OCI-LY1 (cell line): ENCODE data around the gene HBG1.
"Not testable (repeated sequence)": the region's sequence is repeated elsewhere in the genome, so short reads cannot be mapped to it uniquely, and the experiment has no call there.

Source experiments
- EZH2 ChIP-seq: fragments of 200-600 bp; sonication (generic), shearing (Covaris generic); IDR thresholded peaks from 2 replicates; pipeline ENCODE4 v1.8.0; 2017; ENCODE audit warnings: borderline replicate concordance, mixed run types, mild to moderate bottlenecking, antibody characterized with exemption, low read length, moderate library complexity, mixed read lengths
- TF ChIP-seq, protein P1 (sequence below): fragments of 200-600 bp; sonication (generic), shearing (Covaris generic); IDR thresholded peaks from 2 replicates; pipeline ENCODE4 v1.5.1; 2017; ENCODE audit warnings: mild to moderate bottlenecking, antibody characterized with exemption, low read length, moderate library complexity, mixed read lengths

DNA sequence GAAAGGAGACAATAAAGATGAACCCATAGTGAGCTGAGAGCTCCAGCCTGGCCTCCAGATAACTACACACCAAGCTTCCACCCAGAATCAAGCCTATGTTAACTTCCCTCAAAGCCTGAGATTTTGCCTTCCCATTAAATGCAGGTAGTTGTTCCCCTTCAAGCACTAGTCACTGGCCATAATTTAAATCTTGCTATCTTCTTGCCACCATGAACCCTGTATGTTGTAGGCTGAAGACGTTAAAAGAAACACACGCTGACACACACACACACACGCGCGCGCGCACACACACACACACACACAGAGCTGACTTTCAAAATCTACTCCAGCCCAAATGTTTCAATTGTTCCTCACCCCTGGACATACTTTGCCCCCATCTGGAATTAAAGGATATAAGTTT, 1.2 kb downstream of the HBG1 start:
- TF ChIP-seq, protein P1, sequence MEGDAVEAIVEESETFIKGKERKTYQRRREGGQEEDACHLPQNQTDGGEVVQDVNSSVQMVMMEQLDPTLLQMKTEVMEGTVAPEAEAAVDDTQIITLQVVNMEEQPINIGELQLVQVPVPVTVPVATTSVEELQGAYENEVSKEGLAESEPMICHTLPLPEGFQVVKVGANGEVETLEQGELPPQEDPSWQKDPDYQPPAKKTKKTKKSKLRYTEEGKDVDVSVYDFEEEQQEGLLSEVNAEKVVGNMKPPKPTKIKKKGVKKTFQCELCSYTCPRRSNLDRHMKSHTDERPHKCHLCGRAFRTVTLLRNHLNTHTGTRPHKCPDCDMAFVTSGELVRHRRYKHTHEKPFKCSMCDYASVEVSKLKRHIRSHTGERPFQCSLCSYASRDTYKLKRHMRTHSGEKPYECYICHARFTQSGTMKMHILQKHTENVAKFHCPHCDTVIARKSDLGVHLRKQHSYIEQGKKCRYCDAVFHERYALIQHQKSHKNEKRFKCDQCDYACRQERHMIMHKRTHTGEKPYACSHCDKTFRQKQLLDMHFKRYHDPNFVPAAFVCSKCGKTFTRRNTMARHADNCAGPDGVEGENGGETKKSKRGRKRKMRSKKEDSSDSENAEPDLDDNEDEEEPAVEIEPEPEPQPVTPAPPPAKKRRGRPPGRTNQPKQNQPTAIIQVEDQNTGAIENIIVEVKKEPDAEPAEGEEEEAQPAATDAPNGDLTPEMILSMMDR: not testable (repeated sequence)
- not testable (repeated sequence) for TF ChIP-seq EZH2
